ENCODE measurements around the gene PDE7B. TPM values are rescaled to one million over a fixed set of nuclear protein-coding genes. Genes with fewer than 3 reads are reported as not detected.

PDE7B gene
- total and polyA plus RNA-seq, 2 donors from 2014 or later, result 4.6 to 15.4 TPM

DNA sequence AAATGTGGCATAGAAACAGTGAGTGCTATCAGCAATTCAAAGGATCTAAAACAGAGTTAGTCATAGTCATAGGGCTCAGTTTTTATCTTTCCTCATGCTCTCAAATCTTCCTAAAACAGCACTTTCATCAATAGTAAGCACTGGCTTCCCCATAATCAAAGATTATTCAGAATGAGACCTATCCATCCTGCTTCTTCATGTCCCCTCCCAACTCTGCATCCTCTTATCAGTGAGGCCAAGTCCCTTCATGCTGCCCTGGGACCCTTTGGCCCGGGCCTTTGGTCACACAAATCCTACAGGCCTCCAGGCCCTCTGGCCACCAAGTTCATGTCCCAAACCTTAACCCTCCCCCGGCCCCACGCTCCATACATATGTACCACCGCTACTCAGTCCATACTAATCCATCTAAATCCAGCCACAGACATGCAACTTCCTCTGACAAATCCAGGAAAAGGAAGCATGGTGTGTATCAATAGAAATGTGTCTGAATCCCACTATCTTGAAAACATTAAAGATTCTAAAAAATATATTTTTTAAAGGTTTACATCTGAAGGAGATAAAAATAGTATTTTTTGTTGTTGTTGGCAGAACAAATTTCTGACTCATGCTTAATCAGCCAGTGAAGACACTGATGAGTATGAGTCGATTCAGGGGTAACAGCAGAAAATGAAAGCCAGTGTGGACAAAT lies 143.5 kb downstream of the PDE7B start:
- no peaks in the 10 kb centered on the region for H3K9me3 ChIP-seq (ENCODE audit: control insufficient read depth in 2 of 3, insufficient read depth in 1 of 3, low read length in 3 of 3)
- no peaks in the 10 kb centered on the region for H3K27me3 ChIP-seq (ENCODE audit: control insufficient read depth, insufficient read depth, low read length)
- H3K27ac ChIP-seq (ENCODE audit: low read depth in 2 of 2, low read length in 2 of 2), result no peak overlapping the region
- no peak for FAIRE-seq
- H3K9ac ChIP-seq (ENCODE audit: low read length in 3 of 3), result no peak overlapping the region
- H3K36me3 ChIP-seq (ENCODE audit: control insufficient read depth in 2 of 3, insufficient read depth in 3 of 3, low read length in 3 of 3), result no peaks in the 10 kb centered on the region
- no peak overlapping the region for H3K4me3 ChIP-seq (ENCODE audit: low read length in 3 of 3)
- TF ChIP-seq, protein P1, sequence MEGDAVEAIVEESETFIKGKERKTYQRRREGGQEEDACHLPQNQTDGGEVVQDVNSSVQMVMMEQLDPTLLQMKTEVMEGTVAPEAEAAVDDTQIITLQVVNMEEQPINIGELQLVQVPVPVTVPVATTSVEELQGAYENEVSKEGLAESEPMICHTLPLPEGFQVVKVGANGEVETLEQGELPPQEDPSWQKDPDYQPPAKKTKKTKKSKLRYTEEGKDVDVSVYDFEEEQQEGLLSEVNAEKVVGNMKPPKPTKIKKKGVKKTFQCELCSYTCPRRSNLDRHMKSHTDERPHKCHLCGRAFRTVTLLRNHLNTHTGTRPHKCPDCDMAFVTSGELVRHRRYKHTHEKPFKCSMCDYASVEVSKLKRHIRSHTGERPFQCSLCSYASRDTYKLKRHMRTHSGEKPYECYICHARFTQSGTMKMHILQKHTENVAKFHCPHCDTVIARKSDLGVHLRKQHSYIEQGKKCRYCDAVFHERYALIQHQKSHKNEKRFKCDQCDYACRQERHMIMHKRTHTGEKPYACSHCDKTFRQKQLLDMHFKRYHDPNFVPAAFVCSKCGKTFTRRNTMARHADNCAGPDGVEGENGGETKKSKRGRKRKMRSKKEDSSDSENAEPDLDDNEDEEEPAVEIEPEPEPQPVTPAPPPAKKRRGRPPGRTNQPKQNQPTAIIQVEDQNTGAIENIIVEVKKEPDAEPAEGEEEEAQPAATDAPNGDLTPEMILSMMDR (IDR thresholded peaks at IDR 0.05; ENCODE audit: borderline replicate concordance, extremely low read depth, insufficient read depth), result no peak
- H3K4me1 ChIP-seq (ENCODE audit: control insufficient read depth in 2 of 3, insufficient read depth in 2 of 3, low read depth in 1 of 3, low read length in 3 of 3), result peaks cover 0 to 3% (median 0%) of the 10 kb centered on the region in 3 donors
- DNase-seq, result no peak
- intact Hi-C loops (cut with DNase I), result no loop called here

DNA sequence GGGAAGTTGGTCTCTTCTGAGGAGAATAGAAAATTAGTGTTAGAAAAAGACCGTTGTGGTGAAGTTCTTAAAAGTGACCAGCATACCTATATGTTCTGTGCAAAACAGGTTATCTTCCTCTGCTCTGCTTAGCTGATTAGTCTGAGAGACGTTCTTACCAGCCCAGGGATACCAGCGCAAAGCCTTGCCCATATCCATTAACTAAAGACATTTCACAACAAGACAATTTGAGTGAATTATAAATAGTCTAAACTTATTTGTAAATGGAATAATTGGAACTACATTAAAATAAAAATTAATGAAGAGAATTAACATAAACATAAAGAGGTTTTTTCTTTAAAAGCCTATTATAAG lies 144.0 kb downstream of the PDE7B start:
- Histone ChIP-seq H3K27me3 (ENCODE audit: control insufficient read depth, insufficient read depth, low read length) (no peaks in the 10 kb centered on the region), H3K9me3 (ENCODE audit: control insufficient read depth in 2 of 3, insufficient read depth in 1 of 3, low read length in 3 of 3) (no peaks in the 10 kb centered on the region), H3K9ac (ENCODE audit: low read length in 3 of 3) (no peak overlapping the region), H3K27ac (ENCODE audit: low read depth in 2 of 2, low read length in 2 of 2) (no peak overlapping the region), H3K4me1 (ENCODE audit: control insufficient read depth in 2 of 3, insufficient read depth in 2 of 3, low read depth in 1 of 3, low read length in 3 of 3) (peaks cover 0 to 3% (median 0%) of the 10 kb centered on the region in 3 donors), H3K4me3 (ENCODE audit: low read length in 3 of 3) (no peak overlapping the region), H3K36me3 (ENCODE audit: control insufficient read depth in 2 of 3, insufficient read depth in 3 of 3, low read length in 3 of 3) (no peaks in the 10 kb centered on the region)
- TF ChIP-seq, protein P1 (IDR thresholded peaks at IDR 0.05; ENCODE audit: borderline replicate concordance, extremely low read depth, insufficient read depth), result no peak
- DNase-seq (no peak), FAIRE-seq (no peak)
- intact Hi-C loops (cut with DNase I), result no loop called here

DNA sequence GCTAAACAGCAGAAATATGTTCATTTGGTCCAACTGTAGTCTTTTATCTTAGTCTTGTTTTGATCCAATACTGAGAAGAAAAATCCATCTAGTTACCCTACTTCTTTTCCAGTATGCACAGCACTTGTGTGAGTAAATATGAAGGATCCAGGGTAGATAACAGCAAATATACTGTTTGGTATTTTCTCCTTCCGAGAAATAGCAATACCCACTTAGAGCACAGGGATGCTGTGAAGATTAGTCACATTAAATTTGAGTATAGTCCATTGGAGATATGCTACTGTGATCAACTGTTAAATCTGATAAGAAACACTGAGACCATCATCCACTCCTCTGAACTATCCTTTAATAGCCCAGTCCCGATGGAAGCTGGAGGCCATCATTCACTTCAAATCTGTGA lies 145.2 kb downstream of the PDE7B start:
- FAIRE-seq (no peak), DNase-seq (no peak)
- TF ChIP-seq, protein P1 (IDR thresholded peaks at IDR 0.05; ENCODE audit: borderline replicate concordance, extremely low read depth, insufficient read depth), result no peak
- no peaks in the 10 kb centered on the region for H3K9me3 ChIP-seq (ENCODE audit: control insufficient read depth in 2 of 3, insufficient read depth in 1 of 3, low read length in 3 of 3)
- no peak overlapping the region for H3K27ac ChIP-seq (ENCODE audit: low read depth in 2 of 2, low read length in 2 of 2)
- no peak overlapping the region for H3K4me3 ChIP-seq (ENCODE audit: low read length in 3 of 3)
- H3K4me1 ChIP-seq (ENCODE audit: control insufficient read depth in 2 of 3, insufficient read depth in 2 of 3, low read depth in 1 of 3, low read length in 3 of 3), result peaks cover 0 to 3% (median 0%) of the 10 kb centered on the region in 3 donors
- intact Hi-C loops (cut with DNase I), result no loop called here
- no peak overlapping the region for H3K9ac ChIP-seq (ENCODE audit: low read length in 3 of 3)
- H3K36me3 ChIP-seq (ENCODE audit: control insufficient read depth in 2 of 3, insufficient read depth in 3 of 3, low read length in 3 of 3), result no peaks in the 10 kb centered on the region
- no peaks in the 10 kb centered on the region for H3K27me3 ChIP-seq (ENCODE audit: control insufficient read depth, insufficient read depth, low read length)

DNA sequence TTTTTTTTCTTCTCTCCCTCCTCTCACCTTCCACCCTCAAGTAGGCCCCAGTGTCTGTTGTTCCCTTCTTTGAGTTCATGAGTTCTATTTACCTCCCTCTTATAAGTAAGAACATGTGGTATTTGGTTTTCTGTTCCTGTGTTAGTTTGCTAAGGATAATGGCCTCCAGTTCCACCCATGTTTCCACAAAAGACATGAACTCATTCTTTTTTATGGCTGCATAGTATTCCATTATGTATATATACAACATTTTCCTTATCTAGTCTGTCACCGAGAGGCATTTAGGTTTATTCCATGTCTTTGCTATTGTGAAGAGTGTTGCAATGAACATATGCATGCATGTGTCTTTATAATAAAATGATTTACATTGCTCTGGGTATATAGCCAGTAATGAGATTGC lies 147.9 kb downstream of the PDE7B start:
- H3K4me3 ChIP-seq (ENCODE audit: low read length in 3 of 3), result no peak overlapping the region
- FAIRE-seq, result no peak
- no peak overlapping the region for H3K27ac ChIP-seq (ENCODE audit: low read depth in 2 of 2, low read length in 2 of 2)
- H3K36me3 ChIP-seq (ENCODE audit: control insufficient read depth in 2 of 3, insufficient read depth in 3 of 3, low read length in 3 of 3), result no peaks in the 10 kb centered on the region
- H3K9ac ChIP-seq (ENCODE audit: low read length in 3 of 3), result no peak overlapping the region
- no peaks in the 10 kb centered on the region for H3K9me3 ChIP-seq (ENCODE audit: control insufficient read depth in 2 of 3, insufficient read depth in 1 of 3, low read length in 3 of 3)
- peaks cover 0 to 3% (median 0%) of the 10 kb centered on the region in 3 donors for H3K4me1 ChIP-seq (ENCODE audit: control insufficient read depth in 2 of 3, insufficient read depth in 2 of 3, low read depth in 1 of 3, low read length in 3 of 3)
- no peaks in the 10 kb centered on the region for H3K27me3 ChIP-seq (ENCODE audit: control insufficient read depth, insufficient read depth, low read length)
- DNase-seq, result no peak
- intact Hi-C loops (cut with DNase I), result no loop called here
- TF ChIP-seq, protein P1 (IDR thresholded peaks at IDR 0.05; ENCODE audit: borderline replicate concordance, extremely low read depth, insufficient read depth), result no peak

Data from kidney (tissue), 14 donors.